Neuronal stem cell (in vitro differentiated cells): ENCODE data around the gene MRPL20.
"Not testable (repeated sequence)": the region's sequence is repeated elsewhere in the genome, so short reads cannot be mapped to it uniquely, and the experiment has no call there.

Experiments used
- DNase-seq: peaks from one replicate; pipeline ENCODE4 v3.0.0-alpha.2; 2013; ENCODE audit warnings: low spot score
- H2AFZ ChIP-seq: one replicate; pipeline ENCODE4 v1.6.1; 2013; ENCODE audit warnings: mild to moderate bottlenecking, low read length, inconsistent platforms
- H2AK5ac ChIP-seq: 2 replicates; pipeline ENCODE4 v1.6.1; 2013; ENCODE audit warnings: low read depth, mild to moderate bottlenecking, inconsistent platforms, low read length, moderate library complexity, mixed read lengths
- H2BK120ac ChIP-seq: 2 replicates; pipeline ENCODE4 v1.6.1; 2013; ENCODE audit warnings: low read depth, mild to moderate bottlenecking, inconsistent platforms, low read length, moderate library complexity, mixed read lengths
- H2BK12ac ChIP-seq: one replicate; pipeline ENCODE4 v1.6.1; 2013; ENCODE audit warnings: low read length, inconsistent platforms
- H2BK15ac ChIP-seq: 2 replicates; pipeline ENCODE4 v1.6.1; 2013; ENCODE audit warnings: mild to moderate bottlenecking, low read length, inconsistent platforms, mixed read lengths
- H2BK5ac ChIP-seq: one replicate; pipeline ENCODE4 v1.6.1; 2013; ENCODE audit warnings: inconsistent platforms, mild to moderate bottlenecking, low read length, moderate library complexity
- H3K14ac ChIP-seq: one replicate; pipeline ENCODE4 v1.6.1; 2013; ENCODE audit warnings: low read length, inconsistent platforms
- H3K18ac ChIP-seq: 2 replicates; pipeline ENCODE4 v1.6.1; 2013; ENCODE audit warnings: low read length, inconsistent platforms
- H3K23ac ChIP-seq: 2 replicates; pipeline ENCODE4 v1.6.1; 2013; ENCODE audit warnings: low read depth, mild to moderate bottlenecking, mixed read lengths, low read length, inconsistent platforms; ENCODE audit not compliant: poor library complexity
- H3K27ac ChIP-seq: replicated peaks from 3 replicates; pipeline ENCODE4 v1.5.1; 2013; ENCODE audit warnings: low read length, inconsistent platforms
- H3K27me3 ChIP-seq, 3 experiments: 2 replicates each; pipeline ENCODE4 v1.6.1; 2013; ENCODE audit warnings: low read length in 3 of 3, mild to moderate bottlenecking in 2 of 3, inconsistent platforms in 1 of 3, low read depth in 1 of 3, mixed read lengths in 1 of 3, moderate library complexity in 1 of 3; ENCODE audit not compliant: control insufficient read depth in 3 of 3, insufficient read depth in 3 of 3
- H3K36me3 ChIP-seq, 2 donors: replicated peaks in 1 of 2; 2 replicates each; pipeline ENCODE4 v1.6.1; 2013; ENCODE audit warnings: low read length in 2 of 2; ENCODE audit not compliant: control insufficient read depth in 2 of 2, insufficient read depth in 2 of 2
- H3K4ac ChIP-seq: 2 replicates; pipeline ENCODE4 v1.6.1; 2013; ENCODE audit warnings: inconsistent platforms, mild to moderate bottlenecking, low read length, moderate library complexity
- H3K4me1 ChIP-seq, 2 donors: 1 replicate in 1 of 2; 2 replicates in 1 of 2; pipeline ENCODE4 v1.6.1; 2013; ENCODE audit warnings: low read length in 2 of 2, low read depth in 1 of 2; ENCODE audit not compliant: control insufficient read depth in 2 of 2, insufficient read depth in 1 of 2
- H3K4me2 ChIP-seq: one replicate; pipeline ENCODE4 v1.6.1; 2013; ENCODE audit warnings: mild to moderate bottlenecking, low read length, inconsistent platforms; ENCODE audit not compliant: insufficient read depth, poor library complexity, severe bottlenecking
- H3K4me3 ChIP-seq, 2 donors: 2 replicates each; pipeline ENCODE4 v1.5.1; 2013; ENCODE audit warnings: low read length in 2 of 2, mild to moderate bottlenecking in 2 of 2, inconsistent platforms in 1 of 2, moderate library complexity in 1 of 2
- H3K79me1 ChIP-seq: one replicate; pipeline ENCODE4 v1.6.1; 2013; ENCODE audit warnings: low read depth, mild to moderate bottlenecking, inconsistent platforms, low read length, moderate library complexity
- H3K9ac ChIP-seq: one replicate; pipeline ENCODE4 v1.6.1; 2013; ENCODE audit warnings: mild to moderate bottlenecking, low read depth, low read length, inconsistent platforms; ENCODE audit not compliant: poor library complexity
- H3K9me3 ChIP-seq, 2 donors: replicated peaks in 1 of 2; 2 replicates each; pipeline versions ENCODE3 to v1.6.1; 2013; ENCODE audit warnings: low read length in 2 of 2, mild to moderate bottlenecking in 2 of 2, inconsistent platforms in 1 of 2, low read depth in 1 of 2, mixed read lengths in 1 of 2, moderate library complexity in 1 of 2; ENCODE audit not compliant: control insufficient read depth in 2 of 2, insufficient read depth in 1 of 2
- H4K8ac ChIP-seq: one replicate; pipeline ENCODE4 v1.6.1; 2013; ENCODE audit warnings: low read depth, mild to moderate bottlenecking, inconsistent platforms, low read length, moderate library complexity
- H4K91ac ChIP-seq: one replicate; pipeline ENCODE4 v1.6.1; 2013; ENCODE audit warnings: low read length, low read depth, mild to moderate bottlenecking, inconsistent platforms; ENCODE audit not compliant: poor library complexity
- WGBS, 2 donors: extraction: QIAGEN DNeasy Blood & Tissue Kit; methylation state at CpG; one replicate each; pipeline ENCODE4 v1.1.7; 2013; ENCODE audit warnings: missing lambda C conversion rate in 2 of 2, mixed read lengths in 1 of 2; ENCODE audit not compliant: insufficient read length in 2 of 2, insufficient replicate concordance in 1 of 2; ENCODE audit errors: extremely low coverage in 2 of 2; 5-methylcytosine and 5-hydroxymethylcytosine counted together

Gene MRPL20

GRCh38 chr1:1454286-1455056 is 47.4 kb upstream of the MRPL20 start:
- no CpG with 5 or more reads among the region's 41 CpGs for WGBS, 2 donors
- H4K91ac ChIP-seq, H3K23ac ChIP-seq, H3K4me2 ChIP-seq, H2AFZ ChIP-seq, H3K9me3 ChIP-seq, H3K79me1 ChIP-seq, H3K18ac ChIP-seq, H3K4ac ChIP-seq, H2BK15ac ChIP-seq, H3K9ac ChIP-seq, H3K27me3 ChIP-seq, H3K4me1 ChIP-seq, H2BK5ac ChIP-seq, H4K8ac ChIP-seq, H2AK5ac ChIP-seq, DNase-seq, H3K36me3 ChIP-seq, H3K4me3 ChIP-seq, H3K14ac ChIP-seq, H2BK12ac ChIP-seq, H2BK120ac ChIP-seq, H3K27ac ChIP-seq: not testable (repeated sequence)

- Histone ChIP-seq H3K9ac (no peak overlapping the region), H3K4me3 (no peak overlapping the region), H3K4ac (no peak overlapping the region), H2AK5ac (no peak overlapping the region), H3K18ac (no peak overlapping the region), H3K27me3 (peaks cover 0 to 11% (median 0%) of the 10 kb centered on the region in 3 experiments), H2AFZ (no peak overlapping the region), H3K36me3 (no peaks in the 10 kb centered on the region), H3K23ac (no peak overlapping the region), H3K14ac (no peak overlapping the region), H2BK12ac (no peak overlapping the region), H2BK5ac (no peak overlapping the region), H3K4me1 (no peaks in the 10 kb centered on the region), H3K79me1 (no peaks in the 10 kb centered on the region), H2BK120ac (no peak overlapping the region), H3K9me3 (no peaks in the 10 kb centered on the region), H2BK15ac (no peak overlapping the region), H3K27ac (no peak overlapping the region), H4K8ac (no peak overlapping the region), H3K4me2 (no peak overlapping the region), H4K91ac (no peak overlapping the region)
- DNase-seq: no peak
- WGBS, 2 donors: no CpG with 5 or more reads among the region's 16 CpGs
Observed at GRCh38 chr1:1452882-1453281, 45.8 kb upstream of the MRPL20 start.

GRCh38 chr1:1452365-1452739 is 45.3 kb upstream of the MRPL20 start:
- H4K91ac ChIP-seq, H3K4me2 ChIP-seq, H3K4me3 ChIP-seq, H2AFZ ChIP-seq, H2BK120ac ChIP-seq, H3K9me3 ChIP-seq, H3K4me1 ChIP-seq, H3K14ac ChIP-seq, H3K18ac ChIP-seq, H3K4ac ChIP-seq, H2BK15ac ChIP-seq, H3K23ac ChIP-seq, H3K36me3 ChIP-seq, DNase-seq, H3K79me1 ChIP-seq, H2BK12ac ChIP-seq, H3K27ac ChIP-seq, H4K8ac ChIP-seq, H3K9ac ChIP-seq: not testable (repeated sequence)
- no CpG with 5 or more reads among the region's 8 CpGs for WGBS, 2 donors
- Histone ChIP-seq H2BK5ac (peak overlapping the region; percentile 82), H3K27me3 (peaks cover 0 to 11% (median 0%) of the 10 kb centered on the region in 3 experiments), H2AK5ac (peak overlapping the region; percentile 84)

GRCh38 chr1:1451696-1452364 is 44.7 kb upstream of the MRPL20 start:
- no peak overlapping the region for H2AK5ac ChIP-seq
- no peak overlapping the region for H4K8ac ChIP-seq
- no peak overlapping the region for H3K14ac ChIP-seq
- no peak for DNase-seq
- no peaks in the 10 kb centered on the region for H3K9me3 ChIP-seq
- H2AFZ ChIP-seq: no peak overlapping the region
- peak overlapping the region; percentile 70 for H3K9ac ChIP-seq
- no peak overlapping the region for H2BK120ac ChIP-seq
- H3K4ac ChIP-seq: no peak overlapping the region
- H2BK12ac ChIP-seq: peak overlapping the region; percentile 73
- H4K91ac ChIP-seq: no peak overlapping the region
- peak overlapping the region; percentile 43 for H3K23ac ChIP-seq
- H3K4me1 ChIP-seq: no peaks in the 10 kb centered on the region
- WGBS, 2 donors: no CpG with 5 or more reads among the region's 26 CpGs
- no peaks in the 10 kb centered on the region for H3K79me1 ChIP-seq
- H3K18ac ChIP-seq: peak overlapping the region; percentile 71
- H2BK15ac ChIP-seq: no peak overlapping the region
- H3K27me3 ChIP-seq: peaks cover 0 to 11% (median 0%) of the 10 kb centered on the region in 3 experiments
- no peak overlapping the region for H3K27ac ChIP-seq
- no peak overlapping the region for H3K4me2 ChIP-seq
- no peak overlapping the region for H3K4me3 ChIP-seq
- H3K36me3 ChIP-seq: no peaks in the 10 kb centered on the region
- peak overlapping the region; percentile 82 for H2BK5ac ChIP-seq
